Measurements from ENCODE around the gene RARB. TPM values are rescaled to one million over a fixed set of nuclear protein-coding genes. Genes with fewer than 3 reads are reported as not detected.

The RARB gene
- total RNA-seq, 2 experiments from 2014 or later: not detected

- Mint-ChIP-seq H3K9me3 (ENCODE audit: low read depth) (no peaks in the 10 kb centered on the region), H3K27ac (no peak overlapping the region), H3K36me3 (no peaks in the 10 kb centered on the region), H3K4me3 (no peak overlapping the region), H3K4me1 (no peaks in the 10 kb centered on the region), H3K27me3 (peaks cover 3% of the 10 kb centered on the region)
- CTCF ChIA-PET: no interaction called here
- no peak for ATAC-seq
- DNase-seq: no peak
Observed at GRCh38 chr3:25447285-25447684, 19.2 kb downstream of the RARB start.

- Mint-ChIP-seq H3K4me1 (no peaks in the 10 kb centered on the region), H3K4me3 (no peak overlapping the region), H3K36me3 (no peaks in the 10 kb centered on the region), H3K27me3 (peaks cover 3% of the 10 kb centered on the region), H3K27ac (no peak overlapping the region), H3K9me3 (ENCODE audit: low read depth) (no peaks in the 10 kb centered on the region)
- DNase-seq: no peak
- CTCF ChIA-PET: no interaction called here
- no peak for ATAC-seq
Observed at GRCh38 chr3:25447925-25448324, 19.9 kb downstream of the RARB start.

DNA sequence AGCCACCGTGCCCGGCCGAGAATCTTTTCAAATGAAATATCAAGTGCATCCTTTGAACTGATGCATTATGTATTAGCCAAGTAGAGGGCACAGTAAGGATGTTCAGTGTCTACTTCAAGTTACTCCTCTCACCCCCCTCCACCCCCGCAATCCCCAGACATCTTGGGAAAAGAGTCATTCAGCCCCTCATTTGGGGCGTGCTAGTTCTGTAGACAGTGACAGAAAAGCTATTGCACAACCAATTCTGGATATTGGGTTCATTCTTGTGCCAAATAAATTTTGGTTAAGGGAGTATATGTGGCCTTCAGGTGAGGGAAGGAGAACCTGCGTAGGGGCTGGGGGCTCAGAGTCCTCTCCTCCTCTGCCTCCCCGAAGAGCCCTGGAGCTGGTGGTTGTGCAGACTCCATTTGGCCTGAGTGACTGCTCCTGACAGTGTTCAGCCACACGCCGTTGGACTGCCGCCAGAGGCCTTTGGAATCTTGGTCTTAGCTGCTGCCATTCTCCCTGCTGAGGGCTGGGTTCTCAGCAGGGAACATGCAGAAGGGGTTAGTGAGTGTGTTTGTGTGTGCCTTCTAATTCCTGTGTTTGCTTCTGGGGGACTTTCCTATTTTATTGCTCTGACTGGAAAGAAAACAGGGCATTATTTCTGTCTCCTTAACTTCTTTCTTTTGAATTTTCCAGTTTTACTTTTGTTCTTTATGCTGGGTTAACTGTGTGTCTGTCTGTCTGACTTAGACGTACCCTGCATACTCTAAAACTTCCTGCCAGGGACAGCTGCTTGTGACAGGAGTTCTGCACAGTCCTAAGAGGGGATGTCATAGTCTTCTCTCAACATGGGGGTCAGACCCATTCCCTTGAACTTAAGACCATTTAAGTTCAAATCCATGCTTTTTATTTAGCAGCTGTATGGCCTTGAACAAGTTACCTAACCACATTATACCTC, 21.0 kb downstream of the RARB start:
- no peak overlapping the region for H3K4me3 Mint-ChIP-seq
- peaks cover 3% of the 10 kb centered on the region for H3K27me3 Mint-ChIP-seq
- H3K36me3 Mint-ChIP-seq: no peaks in the 10 kb centered on the region
- H3K9me3 Mint-ChIP-seq (ENCODE audit: low read depth): no peaks in the 10 kb centered on the region
- H3K27ac Mint-ChIP-seq: no peak overlapping the region
- no peak for ATAC-seq
- CTCF ChIA-PET: no interaction called here
- no peaks in the 10 kb centered on the region for H3K4me1 Mint-ChIP-seq
- no peak for DNase-seq

DNA sequence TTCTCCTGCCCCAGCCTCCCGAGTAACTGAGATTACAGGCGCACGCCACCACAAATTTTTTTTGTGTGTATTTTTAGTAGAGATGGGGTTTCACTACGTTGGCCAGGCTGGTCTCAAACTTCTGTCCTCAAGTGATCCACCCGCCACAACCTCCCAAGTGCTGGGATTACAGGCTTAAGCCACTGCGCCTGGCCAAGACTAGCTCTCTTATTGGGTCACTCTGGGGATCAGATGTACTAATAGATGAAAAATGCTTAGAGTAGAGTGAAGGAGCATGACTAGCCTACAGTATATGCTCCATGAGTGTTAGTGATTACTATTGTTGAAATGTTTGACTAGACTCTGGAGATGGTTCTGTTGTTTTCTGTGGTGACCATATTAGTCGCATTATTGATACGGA, 21.8 kb downstream of the RARB start:
- no peak overlapping the region for H3K27ac Mint-ChIP-seq

DNA sequence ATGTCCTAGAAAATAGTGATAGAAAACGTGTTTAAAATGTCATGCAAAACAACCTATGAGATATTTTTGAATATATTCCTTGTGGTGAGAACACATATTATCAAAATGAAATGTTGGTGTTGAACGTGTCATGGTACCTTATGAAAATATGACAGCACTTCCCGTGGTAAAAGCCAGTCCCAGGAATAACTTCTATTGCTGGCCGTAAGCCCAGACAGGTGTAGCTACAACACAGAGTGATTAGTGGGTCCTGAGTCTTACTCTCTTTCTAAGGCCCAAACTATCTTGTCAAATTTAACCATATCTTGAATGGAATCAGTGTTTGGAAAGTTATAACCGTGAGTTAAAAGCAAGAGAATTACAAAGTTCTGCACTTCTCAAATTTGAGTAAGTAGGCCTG, 24.1 kb downstream of the RARB start:
- Mint-ChIP-seq H3K4me3 (no peak overlapping the region), H3K27ac (no peak overlapping the region), H3K9me3 (ENCODE audit: low read depth) (no peaks in the 10 kb centered on the region), H3K4me1 (no peaks in the 10 kb centered on the region), H3K27me3 (peaks cover 3% of the 10 kb centered on the region), H3K36me3 (no peaks in the 10 kb centered on the region)
- DNase-seq (no peak), ATAC-seq (no peak)
- CTCF ChIA-PET: no interaction called here

More for the DNA sequence above, 21.8 kb downstream of the RARB start:
- ATAC-seq: no peak
- H3K27me3 Mint-ChIP-seq: peaks cover 3% of the 10 kb centered on the region
- H3K36me3 Mint-ChIP-seq: no peaks in the 10 kb centered on the region
- no peaks in the 10 kb centered on the region for H3K9me3 Mint-ChIP-seq (ENCODE audit: low read depth)
- H3K4me3 Mint-ChIP-seq: no peak overlapping the region
- CTCF ChIA-PET: no interaction called here
- no peak for DNase-seq
- H3K4me1 Mint-ChIP-seq: no peaks in the 10 kb centered on the region

DNA sequence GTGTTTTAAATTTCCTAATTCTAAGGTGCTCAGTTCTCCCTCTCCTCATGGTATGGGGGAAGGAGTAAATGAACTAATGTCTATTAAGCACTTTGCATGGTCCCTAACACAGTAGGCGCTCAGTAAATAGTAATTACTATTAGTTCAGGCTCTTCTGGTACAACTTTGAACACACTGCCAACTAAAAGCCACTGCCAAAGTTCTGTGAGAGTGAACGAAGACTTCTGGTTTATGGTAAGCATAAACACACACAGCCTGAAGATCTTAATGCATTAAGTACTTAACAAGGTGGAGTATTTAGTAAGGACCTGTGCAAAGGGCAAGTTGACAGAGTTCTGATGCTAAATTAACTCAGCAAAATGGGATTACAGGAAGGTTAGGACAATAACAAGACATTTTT, 24.7 kb downstream of the RARB start:
- H3K9me3 Mint-ChIP-seq (ENCODE audit: low read depth): no peaks in the 10 kb centered on the region
- ATAC-seq (no peak), DNase-seq (no peak)
- H3K27me3 Mint-ChIP-seq: peaks cover under 1% of the 10 kb centered on the region
- CTCF ChIA-PET: no interaction called here
- no peaks in the 10 kb centered on the region for H3K4me1 Mint-ChIP-seq
- H3K4me3 Mint-ChIP-seq: no peak overlapping the region
- H3K36me3 Mint-ChIP-seq: no peaks in the 10 kb centered on the region
- no peak overlapping the region for H3K27ac Mint-ChIP-seq

GRCh38 chr3:25453619-25454004, 25.5 kb downstream of the RARB start:
- Mint-ChIP-seq H3K36me3 (no peaks in the 10 kb centered on the region), H3K27ac (no peak overlapping the region), H3K4me3 (no peak overlapping the region), H3K9me3 (ENCODE audit: low read depth) (no peaks in the 10 kb centered on the region), H3K4me1 (no peaks in the 10 kb centered on the region), H3K27me3 (no peaks in the 10 kb centered on the region)
- no peak for ATAC-seq
- CTCF ChIA-PET: interaction anchor here (0.6 kb wide), 1 partner anchor 13 kb away, joined by 3 read pairs; no protein-coding TSS in a partner anchor
- DNase-seq: no peak

DNA sequence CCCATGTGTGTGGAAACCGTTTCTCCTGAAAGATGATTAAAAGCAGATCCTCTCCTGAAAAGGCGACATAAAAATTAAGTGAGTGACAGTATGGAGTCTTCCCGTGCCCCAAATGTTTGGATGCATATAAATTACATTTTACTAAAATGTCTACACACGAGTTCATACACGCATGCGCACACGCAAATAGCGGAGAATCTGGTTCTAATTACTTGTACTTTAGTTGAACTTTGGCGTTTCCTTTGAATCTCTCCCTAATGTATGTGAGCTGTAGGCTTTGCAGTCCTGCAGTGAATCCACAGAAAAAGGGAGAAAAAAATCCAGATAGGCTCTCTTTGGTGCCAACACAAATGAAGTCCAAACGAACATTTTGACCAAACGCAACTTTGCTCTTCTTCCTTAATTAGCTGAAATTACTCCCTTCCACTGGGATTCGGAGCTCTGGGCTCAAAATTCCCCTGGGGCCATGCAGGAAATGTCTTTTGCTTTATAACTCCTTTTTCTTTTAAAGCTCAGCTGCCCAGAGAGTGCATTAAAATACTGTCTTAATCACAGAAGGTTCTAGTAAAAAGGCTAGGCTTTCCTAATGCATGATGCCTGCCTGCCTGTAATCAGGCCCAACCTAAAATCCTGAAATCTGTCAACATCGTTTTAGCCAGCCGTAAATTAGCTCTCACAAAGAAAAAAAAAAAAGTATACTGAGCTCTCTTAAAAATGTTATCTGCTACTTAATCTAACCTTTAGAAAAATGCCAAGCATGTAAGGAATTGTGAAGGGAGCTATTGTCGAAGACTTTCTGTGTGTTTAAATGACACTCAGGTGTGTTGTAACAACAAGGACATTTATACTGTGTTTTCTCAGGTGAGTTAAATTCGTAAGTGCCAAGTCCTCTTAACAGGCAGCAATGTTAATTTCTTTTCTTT, 26.2 kb downstream of the RARB start:
- DNase-seq: no peak
- H3K27me3 Mint-ChIP-seq: no peaks in the 10 kb centered on the region
- ATAC-seq: no peak
- CTCF ChIA-PET: no interaction called here
- H3K4me3 Mint-ChIP-seq: no peak overlapping the region
- no peaks in the 10 kb centered on the region for H3K36me3 Mint-ChIP-seq
- no peaks in the 10 kb centered on the region for H3K4me1 Mint-ChIP-seq
- no peak overlapping the region for H3K27ac Mint-ChIP-seq
- H3K9me3 Mint-ChIP-seq (ENCODE audit: low read depth): no peaks in the 10 kb centered on the region

GRCh38 chr3:25455441-25456132, 27.5 kb downstream of the RARB start:
- Mint-ChIP-seq H3K27me3 (no peaks in the 10 kb centered on the region), H3K27ac (no peak overlapping the region), H3K9me3 (ENCODE audit: low read depth) (no peaks in the 10 kb centered on the region), H3K36me3 (no peaks in the 10 kb centered on the region), H3K4me1 (peaks cover 2% of the 10 kb centered on the region), H3K4me3 (no peak overlapping the region)
- DNase-seq: no peak
- ATAC-seq: no peak
- CTCF ChIA-PET: no interaction called here

DNA sequence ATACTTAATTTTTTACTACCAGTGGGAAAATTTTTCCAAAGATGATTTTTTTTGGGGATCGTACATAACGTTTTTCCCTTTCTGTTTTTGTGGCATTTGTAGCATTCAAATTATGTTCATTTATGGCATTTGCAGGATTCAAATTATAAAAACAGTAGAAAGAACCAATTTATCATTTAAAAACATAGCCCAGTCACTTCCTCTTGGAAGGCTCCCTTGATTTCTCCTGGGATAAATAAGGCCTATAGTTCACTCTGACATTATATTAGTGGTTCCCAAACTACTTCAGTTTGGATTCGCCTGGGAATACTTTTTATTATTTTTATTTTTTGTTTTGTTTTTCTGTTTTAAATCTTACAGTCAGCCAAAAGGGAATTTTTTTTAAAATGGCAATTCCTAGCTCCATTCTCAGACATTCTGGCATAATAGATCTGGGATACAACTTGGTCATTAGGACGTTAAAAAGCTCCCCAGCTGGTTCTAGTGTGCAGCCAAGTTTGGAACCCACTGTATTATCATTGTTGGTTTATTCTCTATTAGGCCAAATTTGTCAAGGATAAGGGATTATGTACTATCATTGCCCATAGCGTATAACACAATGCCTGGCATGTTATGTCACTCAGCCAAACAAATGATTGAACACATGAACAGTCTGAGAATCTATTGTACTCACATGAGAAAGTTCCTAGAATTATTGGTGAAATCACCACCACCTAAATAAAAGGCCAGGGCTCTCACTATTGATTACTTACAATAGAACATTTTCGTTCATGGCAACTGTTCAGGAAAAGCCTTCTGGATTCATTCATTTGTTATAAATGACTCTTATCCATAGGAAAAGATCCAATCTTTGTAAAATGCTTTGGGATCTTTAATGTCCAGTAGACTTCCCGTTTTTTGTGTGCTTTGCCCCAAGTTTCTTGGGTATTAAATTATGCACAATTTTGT, 28.9 kb downstream of the RARB start:
- H3K36me3 Mint-ChIP-seq: no peaks in the 10 kb centered on the region
- peaks cover 13% of the 10 kb centered on the region for H3K4me1 Mint-ChIP-seq
- no peaks in the 10 kb centered on the region for H3K27me3 Mint-ChIP-seq
- no peak for ATAC-seq
- no peaks in the 10 kb centered on the region for H3K9me3 Mint-ChIP-seq (ENCODE audit: low read depth)
- CTCF ChIA-PET: no interaction called here
- DNase-seq: no peak
- no peak overlapping the region for H3K27ac Mint-ChIP-seq
- H3K4me3 Mint-ChIP-seq: no peak overlapping the region

- DNase-seq (no peak), ATAC-seq (no peak)
- CTCF ChIA-PET: no interaction called here
- Mint-ChIP-seq H3K4me1 (peaks cover 14% of the 10 kb centered on the region), H3K27ac (no peak overlapping the region), H3K9me3 (ENCODE audit: low read depth) (no peaks in the 10 kb centered on the region), H3K27me3 (no peaks in the 10 kb centered on the region), H3K36me3 (no peaks in the 10 kb centered on the region), H3K4me3 (no peak overlapping the region)
Observed at GRCh38 chr3:25457671-25458419, 29.8 kb downstream of the RARB start.

- Mint-ChIP-seq H3K4me1 (peaks cover 14% of the 10 kb centered on the region), H3K27ac (no peak overlapping the region), H3K9me3 (ENCODE audit: low read depth) (no peaks in the 10 kb centered on the region), H3K36me3 (no peaks in the 10 kb centered on the region), H3K27me3 (no peaks in the 10 kb centered on the region), H3K4me3 (no peak overlapping the region)
- ATAC-seq: no peak
- CTCF ChIA-PET: no interaction called here
- DNase-seq: no peak
Observed at GRCh38 chr3:25458420-25458814, 30.4 kb downstream of the RARB start.
